GM18858 (cell line): ENCODE data around the gene FAM171A2.
"Not testable (repeated sequence)": the region's sequence is repeated elsewhere in the genome, so short reads cannot be mapped to it uniquely, and the experiment has no call there.

Source experiments
- ATAC-seq: cut with Tn5 transposase; IDR thresholded peaks from one replicate; pipeline ENCODE4 v1.9.1; 2021; ENCODE audit not compliant: unreplicated experiment

Gene FAM171A2

GRCh38 chr17:44347206-44348055 is 16.2 kb downstream of the FAM171A2 start:
- ATAC-seq = not testable (repeated sequence)

GRCh38 chr17:44346064-44346844 is 17.4 kb downstream of the FAM171A2 start:
- no peak for ATAC-seq

- no peak for ATAC-seq
These were observed 18.1 kb downstream of the FAM171A2 start for GRCh38 chr17:44345454-44346026.

GRCh38 chr17:44344939-44345453 is 18.7 kb downstream of the FAM171A2 start, which contains the start of gene GRN:
TSS of gene GRN (plus strand) at chr17:44345302. CDS start at chr17:44349165, 3,863 bp downstream.
- ATAC-seq = no peak

GRCh38 chr17:44343510-44344209 is 20.0 kb downstream of the FAM171A2 start:
- no peak for ATAC-seq

GRCh38 chr17:44340553-44340952 is 23.1 kb downstream of the FAM171A2 start:
- not testable (repeated sequence) for ATAC-seq

- ATAC-seq = no peak
These were observed 25.0 kb downstream of the FAM171A2 start for GRCh38 chr17:44338702-44339101.

GRCh38 chr17:44335968-44336367 is 27.7 kb downstream of the FAM171A2 start:
- no peak for ATAC-seq

- no peak for ATAC-seq
These were observed 28.1 kb downstream of the FAM171A2 start for GRCh38 chr17:44335564-44335963.

GRCh38 chr17:44334727-44335126 is 28.9 kb downstream of the FAM171A2 start:
- ATAC-seq = no peak

GRCh38 chr17:44334315-44334714 is 29.3 kb downstream of the FAM171A2 start:
- ATAC-seq = no peak

GRCh38 chr17:44333371-44333770 is 30.3 kb downstream of the FAM171A2 start:
- ATAC-seq = no peak

GRCh38 chr17:44331249-44331760 is 32.3 kb downstream of the FAM171A2 start:
- ATAC-seq = no peak

- ATAC-seq = not testable (repeated sequence)
These were observed 33.4 kb downstream of the FAM171A2 start for GRCh38 chr17:44330263-44330662.

- not testable (repeated sequence) for ATAC-seq
These were observed 34.1 kb downstream of the FAM171A2 start for GRCh38 chr17:44329516-44329915.

- ATAC-seq = no peak
These were observed 35.8 kb downstream of the FAM171A2 start for GRCh38 chr17:44327715-44328449.

GRCh38 chr17:44326861-44327444 is 36.7 kb downstream of the FAM171A2 start:
- ATAC-seq = no peak

- peak; percentile 58 for ATAC-seq
These were observed 38.9 kb downstream of the FAM171A2 start, which contains the start of gene SLC25A39 for GRCh38 chr17:44324571-44325275. TSS of gene SLC25A39 (minus strand) at chr17:44324823. CDS start at chr17:44323562, 1,261 bp downstream.
